ENCODE results near the gene AGK.

DNA sequence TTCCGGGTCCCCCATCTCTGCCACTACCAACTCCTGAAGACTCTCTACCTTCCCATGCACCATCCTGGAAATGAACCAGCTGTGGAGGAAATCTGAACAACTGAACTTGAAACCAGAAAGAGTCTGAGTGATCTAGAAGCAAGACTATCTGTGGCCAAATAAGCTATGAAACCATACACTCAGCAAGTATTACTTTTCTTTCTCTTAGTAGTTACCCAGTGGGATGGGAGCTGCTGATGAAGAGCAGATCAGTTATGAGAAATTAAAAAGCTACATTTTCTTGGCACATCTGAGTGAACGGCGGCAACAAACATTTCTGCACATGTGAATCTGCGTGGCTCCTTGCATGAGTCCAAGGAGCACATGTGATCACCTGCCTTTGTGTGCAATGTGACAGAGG is 31.6 kb upstream of the AGK start:
- TF ChIP-seq, protein P1, sequence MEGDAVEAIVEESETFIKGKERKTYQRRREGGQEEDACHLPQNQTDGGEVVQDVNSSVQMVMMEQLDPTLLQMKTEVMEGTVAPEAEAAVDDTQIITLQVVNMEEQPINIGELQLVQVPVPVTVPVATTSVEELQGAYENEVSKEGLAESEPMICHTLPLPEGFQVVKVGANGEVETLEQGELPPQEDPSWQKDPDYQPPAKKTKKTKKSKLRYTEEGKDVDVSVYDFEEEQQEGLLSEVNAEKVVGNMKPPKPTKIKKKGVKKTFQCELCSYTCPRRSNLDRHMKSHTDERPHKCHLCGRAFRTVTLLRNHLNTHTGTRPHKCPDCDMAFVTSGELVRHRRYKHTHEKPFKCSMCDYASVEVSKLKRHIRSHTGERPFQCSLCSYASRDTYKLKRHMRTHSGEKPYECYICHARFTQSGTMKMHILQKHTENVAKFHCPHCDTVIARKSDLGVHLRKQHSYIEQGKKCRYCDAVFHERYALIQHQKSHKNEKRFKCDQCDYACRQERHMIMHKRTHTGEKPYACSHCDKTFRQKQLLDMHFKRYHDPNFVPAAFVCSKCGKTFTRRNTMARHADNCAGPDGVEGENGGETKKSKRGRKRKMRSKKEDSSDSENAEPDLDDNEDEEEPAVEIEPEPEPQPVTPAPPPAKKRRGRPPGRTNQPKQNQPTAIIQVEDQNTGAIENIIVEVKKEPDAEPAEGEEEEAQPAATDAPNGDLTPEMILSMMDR (IDR thresholded peaks at IDR 0.05): no peak
- no peak for TF ChIP-seq POLR2AphosphoS5 (IDR thresholded peaks at IDR 0.05; ENCODE audit: low read depth, low read length)

Data from Panc1 (cell line).